CD14-positive monocyte (primary cell): ENCODE results near the gene SCAMP5. TPM values are rescaled to one million over a fixed set of nuclear protein-coding genes. Genes with fewer than 3 reads are reported as not detected.

Experiments used
- DNase-seq, 3 donors: peaks; one replicate each; pipeline ENCODE4 v3.0.0-alpha.2; 2011 to 2022
- H2AFZ ChIP-seq: 2 replicates; pipeline ENCODE4 v1.6.0; 2012; ENCODE audit warnings: mild to moderate bottlenecking, low read depth, low read length, inconsistent platforms; ENCODE audit not compliant: insufficient read depth, poor library complexity, severe bottlenecking
- H3K27ac ChIP-seq, 2 donors: 1 replicate in 1 of 2; 2 replicates in 1 of 2; pipeline ENCODE4 v1.5.1; 2012 to 2013; ENCODE audit warnings: low read length in 2 of 2, control low read depth in 1 of 2, inconsistent platforms in 1 of 2, low read depth in 1 of 2, mild to moderate bottlenecking in 1 of 2
- H3K27me3 ChIP-seq, 2 donors: one replicate each; pipeline versions ENCODE4 v1.6.0 to v1.6.1; 2011 to 2013; ENCODE audit warnings: low read length in 2 of 2; ENCODE audit not compliant: control insufficient read depth in 2 of 2, insufficient read depth in 2 of 2
- H3K36me3 ChIP-seq, 2 donors: replicated peaks in 1 of 2; 1 replicate in 1 of 2; 2 replicates in 1 of 2; pipeline versions ENCODE4 v1.5.1 to v1.6.1; 2012 to 2013; ENCODE audit warnings: low read length in 2 of 2, control low read depth in 1 of 2, inconsistent platforms in 1 of 2, mild to moderate bottlenecking in 1 of 2; ENCODE audit not compliant: insufficient read depth in 2 of 2, control insufficient read depth in 1 of 2
- H3K4me1 ChIP-seq, 2 donors: 1 replicate in 1 of 2; 2 replicates in 1 of 2; pipeline versions ENCODE4 v1.5.1 to v1.6.1; 2012 to 2013; ENCODE audit warnings: low read length in 2 of 2, control low read depth in 1 of 2, inconsistent platforms in 1 of 2, mild to moderate bottlenecking in 1 of 2, moderate library complexity in 1 of 2; ENCODE audit not compliant: insufficient read depth in 2 of 2, control insufficient read depth in 1 of 2
- H3K4me2 ChIP-seq: replicated peaks from 2 replicates; pipeline ENCODE3; 2012; ENCODE audit warnings: low read length, moderate library complexity, mild to moderate bottlenecking; ENCODE audit not compliant: poor library complexity, severe bottlenecking; ENCODE audit errors: extremely low read depth
- H3K4me3 ChIP-seq, 3 experiments: fragments of 200-600 bp in 1 of 3; sonication (generic) in 1 of 3; replicated peaks in 1 of 3; 1 replicate in 2 of 3; 2 replicates in 1 of 3; pipeline ENCODE4 v1.5.1; 2011 to 2013; ENCODE audit warnings: low read length in 3 of 3, mild to moderate bottlenecking in 3 of 3, control low read depth in 2 of 3, low read depth in 2 of 3, inconsistent platforms in 1 of 3, moderate library complexity in 1 of 3
- H3K79me2 ChIP-seq: 2 replicates; pipeline ENCODE4 v1.6.0; 2012; ENCODE audit warnings: mild to moderate bottlenecking, control low read depth, inconsistent platforms, low read length, moderate library complexity; ENCODE audit not compliant: insufficient read depth
- H3K9ac ChIP-seq: 2 replicates; pipeline ENCODE4 v1.6.0; 2017; ENCODE audit warnings: low read length, mild to moderate bottlenecking; ENCODE audit not compliant: insufficient read depth, poor library complexity, severe bottlenecking
- H3K9me3 ChIP-seq, 2 donors: replicated peaks in 1 of 2; 1 replicate in 1 of 2; 2 replicates in 1 of 2; pipeline versions ENCODE4 v1.5.1 to v1.6.1; 2012 to 2013; ENCODE audit warnings: low read length in 2 of 2, control low read depth in 1 of 2; ENCODE audit not compliant: control insufficient read depth in 1 of 2, insufficient read depth in 1 of 2
- H4K20me1 ChIP-seq: 2 replicates; pipeline ENCODE4 v1.6.0; 2012; ENCODE audit warnings: mild to moderate bottlenecking, low read length, control low read depth, moderate library complexity; ENCODE audit not compliant: insufficient read depth
- H3K27ac Mint-ChIP-seq, 7 donors: one replicate each; pipeline ENCODE4 v1.8.0; 2020; ENCODE audit warnings: mild to moderate bottlenecking in 7 of 7, mixed read lengths in 7 of 7, moderate library complexity in 6 of 7, inconsistent platforms in 2 of 7
- H3K27me3 Mint-ChIP-seq, 3 donors: one replicate each; pipeline ENCODE4 v1.8.0; 2021 to 2022; ENCODE audit warnings: low read depth in 3 of 3, mild to moderate bottlenecking in 3 of 3, mixed read lengths in 3 of 3, moderate library complexity in 3 of 3, inconsistent platforms in 1 of 3
- H3K36me3 Mint-ChIP-seq, 2 donors: one replicate each; pipeline ENCODE4 v1.8.0; 2020; ENCODE audit warnings: mixed read lengths in 2 of 2, inconsistent platforms in 1 of 2, mild to moderate bottlenecking in 1 of 2
- H3K4me1 Mint-ChIP-seq: one replicate; pipeline ENCODE4 v1.8.0; 2020; ENCODE audit warnings: mild to moderate bottlenecking, mixed read lengths
- H3K4me3 Mint-ChIP-seq, 2 donors: one replicate each; pipeline ENCODE4 v1.8.0; 2020; ENCODE audit warnings: mild to moderate bottlenecking in 2 of 2, mixed read lengths in 2 of 2, moderate library complexity in 1 of 2
- H3K9me3 Mint-ChIP-seq, 7 donors: one replicate each; pipeline ENCODE4 v1.8.0; 2020 to 2022; ENCODE audit warnings: mixed read lengths in 7 of 7, mild to moderate bottlenecking in 6 of 7, moderate library complexity in 6 of 7, inconsistent platforms in 2 of 7
- CTCF ChIP-seq: fragments of 200-600 bp; IDR thresholded peaks from one replicate; pipeline ENCODE4 v1.8.0; 2022; ENCODE audit warnings: antibody characterized with exemption, mild to moderate bottlenecking
- WGBS: methylation state at CpG from one replicate; pipeline ENCODE4 v1.1.5; 2013; ENCODE audit warnings: missing lambda C conversion rate; ENCODE audit not compliant: insufficient coverage; 5-methylcytosine and 5-hydroxymethylcytosine counted together
- intact Hi-C, 2 donors: fragments of 100-400 bp; cut with micrococcal nuclease; formaldehyde crosslinking; loops; one replicate each; pipeline versions ENCODE4 v1.15.0 to v1.15.1; 2023
- polyA plus RNA-seq, 3 donors: library from polyadenylated mRNA; depleted of rRNA in 1 of 3; unstranded in 2 of 3; stranded (reverse) in 1 of 3; fragments of 300-500 nt in 2 of 3; fragments of >200 nt in 1 of 3; fragmentation: Illumina TruSeq in 2 of 3; gene quantifications; 1 replicate in 2 of 3; 2 replicates in 1 of 3; pipeline ENCODE4 v1.2.3, GENCODE V29; 2012 to 2021

SCAMP5 gene
- polyA plus RNA-seq, 3 donors: 0.08 to 0.32 TPM; not detected in 1

GRCh38 chr15:75001310-75001709, 5.9 kb downstream of the SCAMP5 start:
- peaks cover 10 to 17% of the 10 kb centered on the region in 2 donors for H3K27me3 ChIP-seq
- Mint-ChIP-seq H3K36me3 (peaks cover 0 to 2% of the 10 kb centered on the region in 2 donors), H3K9me3 (peaks cover 0 to 7% (median 3%) of the 10 kb centered on the region in 7 donors), H3K4me1 (peaks cover 10% of the 10 kb centered on the region), H3K27ac (no peak overlapping the region), H3K4me3 (no peak overlapping the region), H3K27me3 (peaks cover 21 to 24% (median 21%) of the 10 kb centered on the region in 3 donors)
- H4K20me1 ChIP-seq: no peaks in the 10 kb centered on the region
- no peak for TF ChIP-seq CTCF
- H3K4me3 ChIP-seq: no peak overlapping the region
- no peak overlapping the region for H3K9ac ChIP-seq
- no peaks in the 10 kb centered on the region for H3K36me3 ChIP-seq
- no peaks in the 10 kb centered on the region for H3K79me2 ChIP-seq
- DNase-seq: no peak
- peaks cover under 1% of the 10 kb centered on the region in 2 donors for H3K4me1 ChIP-seq
- intact Hi-C loops: no loop called here
- H3K9me3 ChIP-seq: no peaks in the 10 kb centered on the region
- H3K27ac ChIP-seq: no peak overlapping the region
- 96% methylated on average over 3 of the region's 6 CpGs for WGBS
- no peak overlapping the region for H3K4me2 ChIP-seq
- no peak overlapping the region for H2AFZ ChIP-seq

- DNase-seq: no peak
- H3K9me3 Mint-ChIP-seq: peaks cover 0 to 4% (median 2%) of the 10 kb centered on the region in 7 donors
- no peak overlapping the region for H2AFZ ChIP-seq
- peaks cover 5% of the 10 kb centered on the region in 2 donors for H3K4me1 ChIP-seq
- H3K4me3 Mint-ChIP-seq: no peak overlapping the region
- intact Hi-C loops: no loop called here
- no peaks in the 10 kb centered on the region for H4K20me1 ChIP-seq
- H3K4me2 ChIP-seq: no peak overlapping the region
- H3K27ac Mint-ChIP-seq: no peak overlapping the region
- H3K36me3 ChIP-seq: no peaks in the 10 kb centered on the region
- H3K9ac ChIP-seq: no peak overlapping the region
- H3K79me2 ChIP-seq: no peaks in the 10 kb centered on the region
- H3K4me1 Mint-ChIP-seq: peaks cover 8% of the 10 kb centered on the region
- H3K36me3 Mint-ChIP-seq: no peaks in the 10 kb centered on the region
- H3K27me3 Mint-ChIP-seq: peaks cover 10 to 13% (median 10%) of the 10 kb centered on the region in 3 donors
- 84% methylated on average over 5 of the region's 7 CpGs for WGBS
- no peaks in the 10 kb centered on the region for H3K9me3 ChIP-seq
- H3K27me3 ChIP-seq: peaks cover 0 to 6% of the 10 kb centered on the region in 2 donors
- H3K4me3 ChIP-seq: no peak overlapping the region
- TF ChIP-seq CTCF: no peak
- no peak overlapping the region for H3K27ac ChIP-seq
These were observed 7.0 kb downstream of the SCAMP5 start for GRCh38 chr15:75002398-75002797.
